GM18873 (cell line): Measurements from ENCODE around the gene RAPGEF2.
"Not testable (repeated sequence)": the region's sequence is repeated elsewhere in the genome, so short reads cannot be mapped to it uniquely, and the experiment has no call there.

ENCODE experiments used
- ATAC-seq: cut with Tn5 transposase; IDR thresholded peaks from one replicate; pipeline ENCODE4 v1.9.1; 2021; ENCODE audit warnings: mild to moderate bottlenecking, moderate library complexity, moderate number of reproducible peaks; ENCODE audit not compliant: unreplicated experiment, low FRiP score

Gene RAPGEF2

DNA sequence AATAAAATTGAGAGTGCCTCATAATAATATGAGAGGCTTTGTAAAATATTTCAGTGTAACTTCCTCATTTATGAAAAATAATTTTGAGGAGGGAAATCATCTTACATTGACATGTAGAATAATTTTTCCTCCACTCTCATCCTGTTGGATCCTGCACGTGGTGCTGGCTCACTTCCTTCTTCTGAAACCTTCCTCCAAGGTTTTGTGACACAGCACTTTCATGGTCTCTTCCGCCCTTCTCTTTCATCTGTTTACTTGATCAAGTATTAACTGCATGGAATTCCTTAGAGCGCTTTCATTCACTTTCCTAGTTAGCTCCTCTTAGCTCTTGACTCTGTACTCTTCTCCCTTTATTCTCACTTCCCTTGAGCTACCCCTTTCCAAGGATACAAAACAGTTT lies 246.5 kb downstream of the RAPGEF2 start:
- no peak for ATAC-seq

DNA sequence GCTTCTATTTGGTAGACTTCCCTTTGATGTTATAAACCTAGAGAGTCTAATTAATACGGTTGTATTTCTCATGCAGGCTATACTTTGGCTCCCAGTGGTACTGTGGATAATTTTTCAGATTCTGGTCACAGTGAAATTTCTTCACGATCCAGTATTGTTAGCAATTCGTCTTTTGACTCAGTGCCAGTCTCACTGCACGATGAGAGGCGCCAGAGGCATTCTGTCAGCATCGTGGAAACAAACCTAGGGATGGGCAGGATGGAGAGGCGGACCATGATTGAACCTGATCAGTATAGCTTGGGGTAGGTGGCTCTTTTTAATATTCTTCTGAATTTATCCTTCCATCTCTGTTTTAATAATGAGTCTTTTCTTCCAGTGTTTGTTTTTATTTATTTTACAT lies 249.7 kb downstream of the RAPGEF2 start:
- no peak for ATAC-seq

DNA sequence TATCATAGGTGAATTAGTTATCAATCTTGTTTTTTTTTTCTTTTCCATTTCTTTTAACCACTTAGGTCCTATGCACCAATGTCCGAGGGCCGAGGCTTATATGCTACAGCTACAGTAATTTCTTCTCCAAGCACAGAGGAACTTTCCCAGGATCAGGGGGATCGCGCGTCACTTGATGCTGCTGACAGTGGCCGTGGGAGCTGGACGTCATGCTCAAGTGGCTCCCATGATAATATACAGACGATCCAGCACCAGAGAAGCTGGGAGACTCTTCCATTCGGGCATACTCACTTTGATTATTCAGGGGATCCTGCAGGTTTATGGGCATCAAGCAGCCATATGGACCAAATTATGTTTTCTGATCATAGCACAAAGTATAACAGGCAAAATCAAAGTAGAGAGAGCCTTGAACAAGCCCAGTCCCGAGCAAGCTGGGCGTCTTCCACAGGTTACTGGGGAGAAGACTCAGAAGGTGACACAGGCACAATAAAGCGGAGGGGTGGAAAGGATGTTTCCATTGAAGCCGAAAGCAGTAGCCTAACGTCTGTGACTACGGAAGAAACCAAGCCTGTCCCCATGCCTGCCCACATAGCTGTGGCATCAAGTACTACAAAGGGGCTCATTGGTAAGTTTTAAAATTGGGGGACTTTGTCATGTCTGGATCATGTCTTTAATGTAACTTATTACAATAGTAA lies 250.7 kb downstream of the RAPGEF2 start:
- no peak for ATAC-seq

DNA sequence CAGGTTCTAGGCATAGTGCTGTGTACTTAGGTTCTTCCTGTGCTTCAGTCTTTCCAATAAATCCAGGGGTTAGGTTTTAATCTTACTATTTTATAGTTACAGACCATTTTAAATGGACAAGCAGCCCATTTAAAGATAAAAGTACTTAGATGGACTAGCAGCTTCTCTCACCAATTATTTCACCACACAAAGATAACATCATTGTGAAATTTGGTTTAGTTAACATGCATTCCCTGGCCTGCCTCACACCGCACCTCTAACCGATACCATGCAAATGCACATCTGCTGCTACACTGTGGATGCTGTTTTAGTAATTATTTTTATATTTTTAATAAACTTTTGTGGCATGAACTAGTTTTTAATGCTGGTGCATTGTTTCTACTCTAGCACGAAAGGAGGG lies 252.6 kb downstream of the RAPGEF2 start:
- no peak for ATAC-seq

DNA sequence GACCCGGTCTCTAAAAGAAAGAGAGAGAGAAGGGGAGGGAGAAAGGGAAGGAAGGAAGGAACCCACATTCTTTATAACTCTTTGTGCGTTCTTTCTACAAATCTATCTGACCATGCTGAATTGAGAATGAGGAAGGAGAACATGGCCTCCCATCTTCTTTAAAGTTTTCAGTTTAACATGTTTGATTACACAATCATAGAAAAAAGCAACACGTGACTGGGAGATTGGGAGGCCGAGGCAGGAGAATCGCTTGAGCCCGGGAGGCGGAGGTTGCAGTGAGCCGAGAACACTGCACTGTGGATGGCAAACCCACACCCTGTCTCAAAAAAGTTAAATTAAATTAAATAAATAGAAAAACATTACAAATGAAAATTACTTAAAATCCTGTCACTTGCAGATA lies 254.5 kb downstream of the RAPGEF2 start:
- no peak for ATAC-seq

DNA sequence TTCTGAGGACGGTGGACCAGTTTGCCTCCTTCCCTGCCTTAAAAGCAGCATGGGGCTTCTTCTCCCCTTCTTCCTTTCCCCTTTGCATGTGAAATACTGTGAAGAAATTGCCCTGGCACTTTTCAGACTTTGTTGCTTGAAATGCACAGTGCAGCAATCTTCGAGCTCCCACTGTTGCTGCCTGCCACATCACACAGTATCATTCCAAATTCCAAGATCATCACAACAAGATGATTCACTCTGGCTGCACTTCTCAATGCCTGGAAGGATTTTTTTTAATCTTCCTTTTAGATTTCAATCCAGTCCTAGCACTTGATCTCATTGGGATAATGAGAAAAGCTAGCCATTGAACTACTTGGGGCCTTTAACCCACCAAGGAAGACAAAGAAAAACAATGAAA lies 255.3 kb downstream of the RAPGEF2 start:
- no peak for ATAC-seq

DNA sequence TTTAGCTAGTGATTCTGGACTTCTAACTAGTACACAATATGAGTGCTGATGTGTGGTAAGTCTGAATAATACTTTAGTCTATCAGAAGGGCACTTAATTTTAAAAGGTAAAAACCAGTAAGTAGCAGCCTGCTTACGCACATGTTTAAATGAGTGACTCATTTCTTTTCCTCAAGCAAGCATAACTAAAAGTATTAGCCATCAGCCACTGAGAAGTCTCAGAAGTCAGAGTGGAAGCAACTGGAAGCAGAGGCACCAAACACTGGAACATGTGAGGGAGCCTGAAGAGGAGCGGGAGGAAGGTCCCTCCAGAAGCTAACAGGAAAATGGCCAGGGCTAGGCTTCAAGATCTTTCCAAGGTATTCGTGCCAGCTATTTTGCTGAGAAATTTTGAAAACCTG lies 257.7 kb downstream of the RAPGEF2 start:
- ATAC-seq, result no peak

DNA sequence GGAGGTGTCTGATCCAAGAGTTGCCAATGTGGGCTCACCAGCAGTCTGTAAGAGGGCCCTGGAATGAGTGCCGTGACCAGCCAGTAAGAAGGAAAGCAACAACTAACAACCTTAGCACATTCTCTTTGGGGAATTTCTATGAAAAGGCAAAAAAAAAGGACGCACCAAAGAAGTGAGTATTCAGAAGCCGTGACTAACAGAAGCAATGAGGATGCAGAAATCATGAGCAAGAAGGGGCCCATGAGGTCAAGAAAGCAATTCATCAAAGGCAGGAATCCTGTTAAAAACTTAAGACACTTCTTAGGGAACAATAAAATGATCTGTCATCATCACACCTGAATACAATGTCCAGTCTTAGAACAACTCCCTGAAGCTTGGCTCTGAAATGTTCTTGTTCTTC lies 260.5 kb downstream of the RAPGEF2 start:
- no peak for ATAC-seq

DNA sequence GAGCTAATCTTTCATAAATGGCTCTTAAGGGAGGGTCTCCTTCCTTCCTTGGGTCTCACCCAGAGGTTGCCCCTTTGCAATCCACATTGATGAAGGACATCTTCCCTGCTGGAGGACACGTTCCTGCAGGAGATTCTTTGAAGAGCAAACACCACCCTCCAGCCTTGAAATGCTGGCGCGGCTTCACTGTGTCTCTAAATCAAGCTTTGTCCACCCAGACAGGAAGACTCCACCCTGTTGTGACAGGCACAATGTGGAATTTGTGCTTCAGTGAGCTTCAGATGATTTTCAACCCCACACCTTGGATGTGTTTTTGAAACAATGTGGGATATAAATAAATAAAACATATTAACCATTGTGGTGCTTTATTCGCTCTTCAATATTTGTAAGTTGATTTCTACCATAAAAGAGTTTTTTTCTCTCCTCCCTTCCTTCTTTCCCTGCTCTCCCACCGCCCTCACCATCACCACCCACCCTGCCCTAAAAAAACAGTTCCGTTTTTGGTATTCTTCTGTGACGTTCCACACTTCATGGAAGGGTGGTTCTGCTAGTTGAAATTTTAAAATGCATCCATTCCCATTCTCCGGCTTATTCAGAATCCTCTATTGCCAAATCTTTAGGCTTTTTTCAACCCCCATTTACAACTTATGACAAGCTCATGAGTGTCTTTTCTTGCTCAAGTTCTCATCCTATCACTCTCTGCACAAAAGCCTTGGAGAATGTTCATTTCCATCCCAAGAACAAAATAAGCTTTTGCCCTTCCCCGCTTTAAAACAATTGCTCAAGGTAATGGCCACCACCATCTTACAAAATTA lies 264.3 kb downstream of the RAPGEF2 start:
- no peak for ATAC-seq

DNA sequence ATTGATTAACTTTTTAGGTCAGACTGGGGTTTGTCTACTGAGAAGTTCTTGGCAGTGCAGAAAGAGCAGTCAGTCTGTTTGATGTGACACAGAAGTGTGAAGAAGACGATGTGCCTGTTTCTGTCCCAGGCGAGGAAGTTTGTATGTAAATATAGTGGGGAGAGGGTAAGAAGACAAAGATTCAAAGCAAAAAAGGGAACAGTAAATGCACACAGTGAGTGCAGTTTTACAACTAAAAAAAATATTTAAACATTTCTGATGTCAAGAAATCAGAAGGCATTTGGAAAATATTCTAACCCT lies 264.9 kb downstream of the RAPGEF2 start:
- peak; percentile 63 for ATAC-seq

DNA sequence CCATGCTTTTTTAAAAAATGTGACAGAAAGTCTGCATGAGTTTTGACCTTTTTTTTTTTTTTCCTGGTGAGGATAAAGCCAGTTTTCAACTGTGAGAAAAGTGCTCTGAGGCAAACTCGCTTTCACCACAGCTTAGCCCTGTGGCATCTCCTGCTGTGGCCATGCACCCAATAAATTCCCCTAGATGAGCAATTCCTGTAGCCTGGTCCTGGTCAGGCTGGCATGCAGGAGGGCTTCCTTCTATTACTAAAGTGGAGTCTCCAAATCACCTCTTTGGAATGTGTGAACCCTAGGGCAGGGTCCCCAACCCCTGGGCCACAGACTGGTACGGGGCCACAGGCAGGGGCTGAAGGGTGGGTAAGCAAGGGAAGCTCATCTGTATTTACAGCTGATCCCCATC lies 265.4 kb downstream of the RAPGEF2 start:
- ATAC-seq, result no peak

DNA sequence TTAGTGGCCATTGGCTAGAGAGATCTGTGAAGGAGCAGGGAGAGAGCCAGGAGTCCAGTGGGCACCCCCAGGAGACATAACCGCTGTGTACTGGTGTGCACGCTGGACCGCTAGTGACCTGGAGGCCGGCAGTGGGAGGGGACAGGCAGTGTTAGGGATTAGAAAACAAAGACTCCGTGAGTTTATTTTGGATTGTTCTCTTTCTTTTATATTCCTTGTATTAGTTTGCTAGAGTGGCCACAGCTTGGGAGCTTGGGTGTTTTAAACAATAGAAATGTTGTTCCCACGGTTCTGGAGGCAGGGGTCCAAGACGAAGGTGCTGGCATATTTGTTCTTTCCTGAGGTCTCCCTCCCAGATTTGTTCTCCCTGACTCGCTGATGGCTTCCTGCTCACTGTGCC lies 266.4 kb downstream of the RAPGEF2 start:
- ATAC-seq, result no peak

DNA sequence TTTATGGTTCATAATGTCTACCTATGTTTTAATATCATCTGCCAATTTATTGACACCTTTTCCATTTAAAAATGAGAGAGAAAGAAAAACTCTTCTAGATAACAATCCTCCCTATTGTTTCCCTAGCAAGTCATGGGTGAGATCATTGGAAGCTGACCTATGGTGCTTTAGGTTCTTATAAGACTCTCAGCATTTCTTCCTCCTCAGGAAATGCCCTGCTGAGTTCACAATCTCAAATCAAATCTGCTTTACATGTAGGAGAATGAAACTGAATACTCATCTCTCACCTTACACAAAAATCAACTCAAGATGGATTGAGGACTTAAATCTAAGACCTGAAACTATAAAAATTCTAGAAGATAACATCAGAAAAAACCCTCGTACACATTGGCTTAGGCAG lies 267.4 kb downstream of the RAPGEF2 start:
- no peak for ATAC-seq

DNA sequence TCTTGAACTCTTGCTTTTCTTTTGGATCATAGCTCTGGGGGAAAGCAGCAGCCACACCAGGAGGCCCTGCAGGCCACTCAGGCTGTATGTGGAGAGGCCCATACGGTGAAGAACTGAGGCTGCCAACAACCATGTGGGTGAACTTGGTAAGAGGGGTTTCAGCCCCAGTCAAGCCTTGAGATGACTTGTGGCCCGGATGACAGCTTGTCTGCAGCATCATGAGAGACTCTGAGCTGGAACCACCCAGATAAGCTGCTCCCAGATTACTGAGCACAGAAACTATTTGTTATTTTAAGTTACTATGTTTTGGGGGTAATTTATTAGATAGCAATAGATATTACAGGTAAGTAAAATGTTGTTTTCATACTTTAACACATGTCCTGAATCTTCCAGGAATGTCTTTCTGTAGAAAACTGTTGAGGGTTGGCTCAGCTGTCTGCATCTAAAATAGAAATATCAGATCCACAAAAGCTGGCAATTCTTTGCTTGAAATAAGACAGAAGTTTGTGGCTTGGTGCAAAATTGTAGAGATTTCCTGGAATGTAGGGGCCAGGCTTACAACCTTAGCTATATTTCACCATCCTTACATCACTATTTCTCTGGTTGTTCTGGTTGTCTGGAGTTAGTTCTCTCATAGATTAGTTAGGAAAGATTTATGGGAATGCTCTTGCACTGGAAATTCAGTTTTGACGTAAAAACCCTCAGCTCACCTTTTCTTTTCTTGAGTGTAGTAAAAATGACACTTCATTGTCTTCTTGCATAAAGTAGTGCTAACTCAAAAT lies 272.1 kb downstream of the RAPGEF2 start:
- ATAC-seq, result no peak

DNA sequence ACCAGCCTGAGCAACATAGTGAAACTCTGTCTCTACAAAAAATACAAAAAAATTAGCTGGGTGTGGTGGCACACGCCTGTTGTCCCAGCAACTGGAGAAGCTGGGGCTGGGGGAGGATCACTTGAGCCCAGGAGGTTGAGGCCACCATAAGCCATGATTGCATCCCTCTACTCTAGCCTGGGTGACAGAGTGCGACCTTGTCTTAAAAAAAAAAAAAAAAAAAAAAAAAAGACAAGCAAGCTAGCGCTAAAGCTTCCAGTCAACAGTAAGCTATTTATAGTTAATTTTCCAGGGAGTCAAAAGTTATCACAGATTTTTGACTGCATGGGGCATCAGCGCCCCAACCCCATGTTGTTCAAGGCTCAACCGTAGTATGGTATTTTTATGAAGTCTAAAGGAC lies 273.4 kb downstream of the RAPGEF2 start:
- no peak for ATAC-seq

DNA sequence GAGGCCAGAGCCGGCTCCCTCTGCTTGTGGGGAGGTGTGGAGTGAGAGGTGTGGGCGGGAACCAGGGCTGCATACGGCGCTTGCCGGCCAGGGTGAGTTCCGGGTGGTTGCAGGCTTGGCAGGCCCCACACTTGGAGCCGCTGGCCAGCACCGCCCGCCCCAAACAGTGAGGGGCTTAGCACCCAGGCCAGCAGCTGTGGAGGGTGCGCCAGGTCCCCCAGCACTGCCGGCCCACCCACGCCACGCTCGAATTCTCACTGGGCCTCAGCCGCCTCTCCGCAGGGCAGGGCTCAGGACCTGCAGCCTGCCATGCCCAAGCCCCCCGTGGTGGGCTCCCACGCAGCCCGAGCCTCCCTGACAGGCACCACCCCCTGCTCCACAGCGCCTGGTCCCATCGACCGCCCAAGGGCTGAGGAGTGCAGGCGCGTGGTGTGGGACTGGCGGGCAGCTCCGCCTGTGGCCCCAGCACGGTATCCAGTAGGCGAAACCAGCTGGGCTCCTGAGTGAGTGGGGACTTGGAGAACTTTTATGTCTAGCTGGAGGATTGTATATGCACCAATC lies 275.3 kb downstream of the RAPGEF2 start:
- ATAC-seq, result no peak

DNA sequence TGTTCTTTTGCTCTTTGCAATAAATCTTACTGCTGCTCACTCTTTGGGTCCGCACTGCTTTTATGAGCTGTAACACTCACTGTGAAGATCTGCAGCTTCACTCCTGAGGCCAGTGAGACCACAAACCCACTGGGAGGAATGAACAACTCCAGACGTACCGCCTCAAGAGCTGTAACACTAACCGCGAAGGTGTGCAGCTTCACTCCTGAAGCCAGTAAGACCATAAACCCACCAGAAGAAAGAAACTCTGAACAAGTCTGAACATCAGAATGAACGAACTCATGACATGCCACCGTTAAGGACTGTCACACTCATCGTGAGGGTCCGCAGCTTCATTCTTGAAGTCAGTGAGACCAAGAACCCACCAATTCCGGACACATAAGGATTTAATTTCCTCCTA lies 276.2 kb downstream of the RAPGEF2 start:
- ATAC-seq, result not testable (repeated sequence)

DNA sequence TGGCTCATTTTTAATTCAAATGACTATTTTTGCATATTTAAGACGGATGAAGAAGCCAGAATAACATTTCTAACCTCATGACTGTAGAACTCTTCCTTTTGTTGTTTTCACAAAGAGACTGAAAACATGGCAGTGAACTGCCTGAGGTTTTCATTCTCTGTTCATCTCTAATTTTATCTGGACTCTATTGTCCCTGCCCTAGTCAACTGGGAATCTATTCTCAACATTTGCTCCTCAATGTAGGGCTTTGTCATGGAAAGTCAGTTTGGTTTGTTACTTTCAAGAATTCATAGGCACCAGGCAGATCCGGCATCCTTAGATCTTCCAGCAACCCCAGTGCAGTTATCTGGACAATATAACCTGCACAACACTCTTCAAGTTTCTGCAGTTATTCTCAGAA lies 277.0 kb downstream of the RAPGEF2 start:
- ATAC-seq, result no peak

DNA sequence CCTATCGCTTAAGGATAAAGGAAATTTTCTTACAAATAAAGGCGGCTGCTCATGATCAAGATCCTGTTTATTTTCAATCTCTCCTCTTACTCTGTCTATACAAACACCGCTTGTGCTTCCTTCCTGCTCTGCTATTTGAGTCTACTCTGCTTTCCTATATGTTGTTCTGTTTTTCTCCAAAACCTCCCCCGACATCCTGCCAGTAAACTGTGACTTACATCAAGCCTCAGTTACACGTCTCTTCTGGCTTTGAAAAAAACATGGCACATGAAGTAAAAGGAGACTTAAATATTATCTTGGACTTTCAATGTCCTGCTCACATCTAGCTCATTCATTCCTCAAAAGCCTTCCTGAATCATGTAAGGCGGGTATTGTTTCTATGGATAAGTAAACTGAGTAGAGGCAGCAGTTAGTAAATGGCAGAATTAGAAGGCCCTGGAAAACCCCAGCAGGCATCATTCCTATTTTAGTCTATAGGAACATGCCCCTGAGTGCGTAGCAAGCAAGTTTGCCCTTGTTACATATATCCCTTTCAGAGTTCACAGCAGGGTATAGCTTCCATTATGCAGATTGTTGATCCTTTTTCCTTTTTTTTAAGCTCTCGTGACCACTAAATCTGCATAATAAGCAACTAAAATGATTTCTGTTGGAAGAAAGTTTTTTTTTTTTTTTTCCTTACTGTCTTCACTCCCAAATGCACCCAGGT lies 280.1 kb downstream of the RAPGEF2 start:
- ATAC-seq, result no peak

DNA sequence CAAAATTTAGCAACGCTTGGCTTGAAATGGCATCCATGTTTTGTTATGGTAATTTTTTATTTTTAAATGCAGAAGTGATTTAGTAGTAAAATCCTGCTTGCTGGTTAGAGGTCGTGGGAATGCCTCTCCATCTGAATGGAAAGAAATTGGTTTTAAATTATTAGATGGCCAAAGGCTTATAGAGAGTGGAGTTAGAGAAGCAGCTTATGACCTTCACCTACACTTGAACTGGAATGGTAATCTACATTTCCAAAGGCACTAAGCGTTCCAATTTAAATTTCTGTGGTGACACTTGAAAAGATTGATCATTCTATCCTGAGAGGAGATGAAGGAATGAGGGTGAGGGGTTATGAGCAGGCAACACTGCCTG lies 280.7 kb downstream of the RAPGEF2 start:
- ATAC-seq, result no peak

DNA sequence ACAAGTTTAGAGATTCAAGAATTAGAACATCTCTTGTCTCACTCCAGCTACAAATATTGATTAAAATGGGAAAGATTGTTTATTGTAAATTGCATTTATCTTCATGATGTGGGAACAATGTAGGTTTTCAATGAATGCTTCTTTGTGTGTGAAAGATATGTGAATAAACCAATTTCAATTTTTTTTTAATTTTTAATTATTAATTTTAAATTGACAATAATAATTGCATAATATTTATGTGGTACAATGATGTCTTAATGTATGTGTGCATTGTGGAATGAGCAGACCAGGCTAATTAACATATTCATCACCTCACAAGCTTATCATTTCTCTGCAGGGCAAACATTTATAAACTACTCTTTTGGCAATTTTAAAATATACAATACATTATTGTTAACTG lies 281.1 kb downstream of the RAPGEF2 start:
- ATAC-seq, result no peak
